Measurements from ENCODE around the gene SMC2.

SMC2 gene

DNA sequence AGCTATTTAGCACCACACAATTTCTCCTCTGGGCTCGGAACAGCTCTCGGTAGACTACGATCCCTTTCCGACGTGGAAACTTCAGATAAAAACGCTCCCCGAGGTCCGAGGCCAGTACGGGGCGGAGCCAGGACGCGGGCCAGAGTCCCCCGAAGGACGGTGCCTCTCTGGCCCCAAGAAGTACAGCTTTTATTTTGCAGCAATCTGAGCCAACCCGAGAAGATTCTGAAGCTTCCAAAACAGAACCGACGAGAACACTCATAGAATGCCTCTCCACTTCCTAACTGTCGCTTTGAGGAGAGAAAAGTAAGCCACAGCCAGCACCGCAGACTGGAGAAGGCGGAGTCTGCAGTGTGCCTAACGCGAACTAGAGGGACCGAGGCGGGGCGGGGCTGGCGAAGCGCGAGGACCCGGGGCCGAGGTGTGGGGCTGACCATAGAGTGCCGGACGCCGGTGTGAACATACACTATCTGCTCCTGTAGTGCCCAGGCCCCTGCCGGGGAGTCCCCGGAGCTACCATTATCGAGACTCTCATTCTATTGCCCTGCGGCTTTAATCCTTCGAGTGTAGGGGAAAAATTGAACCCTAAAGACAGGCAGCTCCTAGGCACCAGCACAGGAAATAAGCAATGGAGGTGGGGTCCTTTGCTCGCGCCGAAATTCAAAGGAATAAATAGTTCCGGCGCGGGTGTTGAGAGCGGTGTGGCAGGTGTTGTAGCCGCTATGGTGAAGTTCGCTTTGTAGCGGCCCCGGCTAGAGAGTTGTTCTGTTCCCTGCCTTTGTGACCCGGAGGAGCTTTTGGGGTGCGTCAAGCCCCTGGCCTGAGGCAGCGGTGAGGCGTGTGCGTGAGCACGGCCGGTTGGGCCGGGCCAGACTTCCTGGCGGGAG is at the start of gene SMC2:
SMC2 (plus strand) TSS at position 663 of the 887 bp plus-strand sequence. CDS start 1,076 bp downstream, outside the sequence.
- Mint-ChIP-seq H3K4me3 (peak within 1 kb of the TSS; percentile 93), H3K27ac (peak within 1 kb of the TSS; percentile 100), H3K9me3 (peaks cover 4% of the 10 kb centered on the region), H3K27me3 (ENCODE audit: low read depth, poor library complexity) (no peaks in the 10 kb centered on the region), H3K4me1 (peaks cover 62% of the 10 kb centered on the region), H3K36me3 (ENCODE audit: low read depth) (peaks cover 19% of the 10 kb centered on the region)
- peak; percentile 92 for DNase-seq
- TF ChIP-seq, protein P1, sequence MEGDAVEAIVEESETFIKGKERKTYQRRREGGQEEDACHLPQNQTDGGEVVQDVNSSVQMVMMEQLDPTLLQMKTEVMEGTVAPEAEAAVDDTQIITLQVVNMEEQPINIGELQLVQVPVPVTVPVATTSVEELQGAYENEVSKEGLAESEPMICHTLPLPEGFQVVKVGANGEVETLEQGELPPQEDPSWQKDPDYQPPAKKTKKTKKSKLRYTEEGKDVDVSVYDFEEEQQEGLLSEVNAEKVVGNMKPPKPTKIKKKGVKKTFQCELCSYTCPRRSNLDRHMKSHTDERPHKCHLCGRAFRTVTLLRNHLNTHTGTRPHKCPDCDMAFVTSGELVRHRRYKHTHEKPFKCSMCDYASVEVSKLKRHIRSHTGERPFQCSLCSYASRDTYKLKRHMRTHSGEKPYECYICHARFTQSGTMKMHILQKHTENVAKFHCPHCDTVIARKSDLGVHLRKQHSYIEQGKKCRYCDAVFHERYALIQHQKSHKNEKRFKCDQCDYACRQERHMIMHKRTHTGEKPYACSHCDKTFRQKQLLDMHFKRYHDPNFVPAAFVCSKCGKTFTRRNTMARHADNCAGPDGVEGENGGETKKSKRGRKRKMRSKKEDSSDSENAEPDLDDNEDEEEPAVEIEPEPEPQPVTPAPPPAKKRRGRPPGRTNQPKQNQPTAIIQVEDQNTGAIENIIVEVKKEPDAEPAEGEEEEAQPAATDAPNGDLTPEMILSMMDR (IDR thresholded peaks at IDR 0.05) = no peak

DNA sequence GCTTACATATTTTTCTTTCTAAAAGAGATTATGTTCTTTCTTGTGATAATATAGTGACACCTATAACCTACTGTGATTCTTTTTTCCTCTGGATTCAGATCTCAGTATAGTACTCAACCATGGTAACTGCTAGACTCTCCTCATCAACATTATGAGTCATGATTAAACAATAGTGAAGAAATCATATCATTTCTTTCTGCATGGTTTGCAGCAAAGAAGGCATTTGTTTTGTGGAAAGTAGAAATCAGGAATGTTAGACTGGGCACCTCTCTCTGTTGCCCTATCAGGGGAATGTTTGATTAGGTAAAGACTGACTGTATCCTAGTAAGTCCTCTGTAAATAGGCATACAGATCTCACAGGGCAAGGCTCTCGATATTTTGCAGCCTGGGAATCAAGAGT is 25.6 kb upstream of the SMC2 start:
- H3K27me3 Mint-ChIP-seq (ENCODE audit: low read depth, poor library complexity) = no peaks in the 10 kb centered on the region
- no peak for DNase-seq
- H3K27ac Mint-ChIP-seq = peak overlapping the region; percentile 68
- TF ChIP-seq, protein P1 (IDR thresholded peaks at IDR 0.05) = no peak
- no peaks in the 10 kb centered on the region for H3K9me3 Mint-ChIP-seq
- H3K4me1 Mint-ChIP-seq = no peaks in the 10 kb centered on the region
- no peaks in the 10 kb centered on the region for H3K36me3 Mint-ChIP-seq (ENCODE audit: low read depth)
- H3K4me3 Mint-ChIP-seq = no peak overlapping the region

DNA sequence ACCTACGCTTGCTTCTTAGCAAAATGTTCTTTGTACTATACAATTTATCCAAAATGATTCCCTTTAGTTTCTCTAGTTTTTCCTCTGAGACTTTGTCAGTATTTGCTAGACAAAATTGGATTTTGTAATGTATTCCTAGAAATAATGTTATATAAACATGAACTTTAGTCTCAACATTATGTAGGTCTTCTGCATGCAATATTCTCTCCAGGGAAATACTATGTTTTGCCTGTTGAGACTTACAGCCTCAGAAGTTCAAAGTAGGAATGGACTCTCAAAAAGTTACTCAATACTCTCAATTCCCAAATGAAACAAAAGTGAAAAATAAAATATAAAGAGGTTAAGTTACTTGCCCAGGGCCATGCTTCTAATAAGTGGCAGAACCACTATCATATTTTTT is 24.8 kb upstream of the SMC2 start:
- Mint-ChIP-seq H3K9me3 (no peaks in the 10 kb centered on the region), H3K4me1 (no peaks in the 10 kb centered on the region), H3K27ac (no peak overlapping the region), H3K4me3 (no peak overlapping the region), H3K27me3 (ENCODE audit: low read depth, poor library complexity) (no peaks in the 10 kb centered on the region), H3K36me3 (ENCODE audit: low read depth) (no peaks in the 10 kb centered on the region)
- DNase-seq = no peak
- TF ChIP-seq, protein P1 (IDR thresholded peaks at IDR 0.05) = no peak

DNA sequence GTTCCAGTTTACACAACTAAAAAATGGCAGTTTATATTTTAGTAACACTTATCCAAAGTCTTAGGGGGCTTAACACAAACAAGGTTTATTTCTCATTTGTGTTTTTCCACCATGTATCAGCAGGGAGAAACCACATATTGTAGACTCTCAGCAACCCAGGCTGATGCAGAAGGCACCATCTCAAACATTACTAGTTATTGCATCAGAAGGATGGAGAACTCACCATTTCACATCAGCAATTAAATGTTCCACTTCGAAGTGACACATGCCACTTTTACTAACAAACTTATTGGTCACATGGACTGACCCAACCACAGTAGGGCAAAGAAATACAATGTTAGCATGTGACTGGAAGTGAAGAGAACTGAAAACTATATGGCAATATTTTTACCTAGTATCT is 22.5 kb upstream of the SMC2 start:
- no peaks in the 10 kb centered on the region for H3K9me3 Mint-ChIP-seq
- TF ChIP-seq, protein P1 (IDR thresholded peaks at IDR 0.05) = no peak
- no peaks in the 10 kb centered on the region for H3K36me3 Mint-ChIP-seq (ENCODE audit: low read depth)
- no peaks in the 10 kb centered on the region for H3K4me1 Mint-ChIP-seq
- no peaks in the 10 kb centered on the region for H3K27me3 Mint-ChIP-seq (ENCODE audit: low read depth, poor library complexity)
- H3K27ac Mint-ChIP-seq = no peak overlapping the region
- H3K4me3 Mint-ChIP-seq = no peak overlapping the region
- no peak for DNase-seq

DNA sequence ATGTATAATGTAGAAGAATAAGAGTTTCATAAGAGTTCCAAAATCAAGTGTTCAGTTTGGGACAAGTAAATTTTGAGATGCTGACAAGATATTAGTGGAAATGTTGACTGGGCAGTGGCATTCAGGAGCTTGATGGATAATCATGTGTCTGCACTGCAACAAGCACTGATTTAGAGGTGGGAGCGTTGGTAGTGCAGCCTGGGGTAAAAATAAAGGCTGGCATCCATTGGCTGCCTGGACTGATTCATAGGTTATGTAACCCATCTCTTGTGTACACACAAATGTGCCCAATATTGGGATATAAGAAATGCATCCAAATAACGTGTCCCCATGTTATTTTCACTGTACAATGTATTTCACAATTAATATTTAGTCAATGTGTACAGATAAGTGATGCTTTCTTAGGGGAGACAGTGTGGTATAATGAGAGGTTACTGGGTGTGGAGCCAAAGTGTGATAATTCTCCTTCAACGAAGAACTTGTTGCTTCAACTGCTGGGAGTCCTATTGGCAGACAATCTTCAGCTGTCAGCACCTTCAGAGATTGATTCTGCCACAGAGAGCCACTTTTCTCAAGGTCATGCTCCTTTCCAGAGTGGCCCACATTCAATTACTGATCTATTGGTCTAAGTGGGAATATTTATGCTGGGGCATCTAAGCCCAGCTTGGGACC is 20.9 kb upstream of the SMC2 start:
- no peaks in the 10 kb centered on the region for H3K4me1 Mint-ChIP-seq
- no peak overlapping the region for H3K27ac Mint-ChIP-seq
- H3K9me3 Mint-ChIP-seq = peaks cover 9% of the 10 kb centered on the region
- no peaks in the 10 kb centered on the region for H3K36me3 Mint-ChIP-seq (ENCODE audit: low read depth)
- no peaks in the 10 kb centered on the region for H3K27me3 Mint-ChIP-seq (ENCODE audit: low read depth, poor library complexity)
- TF ChIP-seq, protein P1 (IDR thresholded peaks at IDR 0.05) = no peak
- no peak for DNase-seq
- no peak overlapping the region for H3K4me3 Mint-ChIP-seq
